ENCODE measurements around the gene FRMPD2. TPM values are rescaled to one million over a fixed set of nuclear protein-coding genes. Genes with fewer than 3 reads are reported as not detected.

The FRMPD2 gene
- polyA plus RNA-seq, 2 of the 4 experiments (the other 2 are of a cell fraction), result 0.13 to 0.15 TPM

GRCh38 chr10:48247680-48248079 is 26.8 kb downstream of the FRMPD2 start:
- H3K4me2 ChIP-seq, result no peak overlapping the region
- no peak for FAIRE-seq
- no peaks in the 10 kb centered on the region for H3K9me3 ChIP-seq
- H3K27ac ChIP-seq, result no peak overlapping the region
- WGBS (ENCODE audit: missing lambda C conversion rate), result 41% methylated on average over 2 of the region's 2 CpGs
- no peak overlapping the region for H3K4me3 ChIP-seq
- ChIA-PET POLR2A (no interaction called here), CTCF (no interaction called here)
- no peak for DNase-seq (ENCODE audit: low read depth in 1 of 2, low spot score in 1 of 2)
- no peaks in the 10 kb centered on the region for H3K4me1 ChIP-seq
- no peak for ATAC-seq
- TF ChIP-seq REST (IDR thresholded peaks at IDR 0.05) (no peak), E2F6 (IDR thresholded peaks at IDR 0.05; ENCODE audit: borderline replicate concordance, low read depth) (no peak), ZSCAN20 (CRISPR knock-in tag; IDR thresholded peaks at IDR 0.05) (no peak), ZFP36 (IDR thresholded peaks at IDR 0.05; ENCODE audit: borderline replicate concordance, partially characterized antibody) (no peak), CTCF (IDR thresholded peaks at IDR 0.05) (no peak), KDM1A (IDR thresholded peaks at IDR 0.05; ENCODE audit: low read depth) (no peak), EHMT2 (IDR thresholded peaks at IDR 0.05; ENCODE audit: low read depth) (no peak), RNF2 (IDR thresholded peaks at IDR 0.05; ENCODE audit: borderline replicate concordance, low read depth) (no peak), CEBPB (IDR thresholded peaks at IDR 0.05) (no peak), ELK1 (IDR thresholded peaks at IDR 0.05; ENCODE audit: low read depth, low read length) (no peak), TP53 (CRISPR knock-in tag; IDR thresholded peaks at IDR 0.05) (no peak), EP300 (IDR thresholded peaks at IDR 0.05) (no peak), MAX (IDR thresholded peaks at IDR 0.05) (no peak), CBX8 (IDR thresholded peaks at IDR 0.05) (no peak), GATA3 (IDR thresholded peaks at IDR 0.05; ENCODE audit: borderline replicate concordance) (no peak), EHF (CRISPR knock-in tag; IDR thresholded peaks at IDR 0.05) (no peak), HDAC2 (IDR thresholded peaks at IDR 0.05) (no peak), ZNF302 (CRISPR knock-in tag; IDR thresholded peaks at IDR 0.05) (no peak), HOXA7 (CRISPR knock-in tag; IDR thresholded peaks at IDR 0.05) (no peak), HEYL (CRISPR knock-in tag; IDR thresholded peaks at IDR 0.05) (no peak)

- no peak for ATAC-seq
- TF ChIP-seq PBX3 (IDR thresholded peaks at IDR 0.05) (no peak), RARB (CRISPR knock-in tag; IDR thresholded peaks at IDR 0.05) (no peak), EHF (CRISPR knock-in tag; IDR thresholded peaks at IDR 0.05) (no peak), ESRRA (IDR thresholded peaks at IDR 0.05; ENCODE audit: borderline replicate concordance, low read length) (no peak), HDAC2 (IDR thresholded peaks at IDR 0.05) (no peak), E2F6 (IDR thresholded peaks at IDR 0.05; ENCODE audit: borderline replicate concordance, low read depth) (no peak), NPAS2 (CRISPR knock-in tag; IDR thresholded peaks at IDR 0.05; ENCODE audit: borderline replicate concordance) (no peak), EP300 (IDR thresholded peaks at IDR 0.05) (no peak), HOXA7 (CRISPR knock-in tag; IDR thresholded peaks at IDR 0.05) (no peak)
- 0% methylated on average over 1 of the region's 1 CpG for WGBS (ENCODE audit: missing lambda C conversion rate)
- Histone ChIP-seq H3K4me2 (no peak overlapping the region), H3K4me1 (no peaks in the 10 kb centered on the region), H3K9me3 (no peaks in the 10 kb centered on the region), H3K4me3 (no peak overlapping the region), H3K27ac (no peak overlapping the region)
- CTCF ChIA-PET, result no interaction called here
- DNase-seq (ENCODE audit: low read depth in 1 of 2, low spot score in 1 of 2), result no peak
- no peak for FAIRE-seq
- POLR2A ChIA-PET, result no interaction called here
Observed at GRCh38 chr10:48246501-48246900, 28.0 kb downstream of the FRMPD2 start.

Data from A549 (cell line).